Right ventricle myocardium superior (tissue), 1 donor: ENCODE results near the gene GFER. TPM values are rescaled to one million over a fixed set of nuclear protein-coding genes. Genes with fewer than 3 reads are reported as not detected.
"Not testable (repeated sequence)": the region's sequence is repeated elsewhere in the genome, so short reads cannot be mapped to it uniquely, and the experiment has no call there.

Source experiments
- ATAC-seq: fragments of 200-7000 bp; cut with Tn5 transposase; one replicate; pipeline ENCODE4 v1.9.1; 2020; ENCODE audit warnings: mild to moderate bottlenecking; ENCODE audit not compliant: poor library complexity
- DNase-seq: peaks from one replicate; pipeline ENCODE4 v3.0.0-alpha.2; 2020
- intact Hi-C: fragments of 100-400 bp; cut with DNase I; formaldehyde crosslinking; loops from one replicate; pipeline ENCODE4 v1.11.2; 2022
- total RNA-seq: library from RNA; stranded (reverse); fragmentation: NEBNext Ultra II Directional; extraction: Animal tissue kit (Norgen Biotek cat#: 25700); gene quantifications from one replicate; pipeline ENCODE4 v1.2.1, GENCODE V29; 2021
- donor health status: DM: no; HTN: yes; CAD: no; lungs with severe emphysema.

Gene GFER
- total RNA-seq, 1 donor from 2014 or later: 28.3 TPM

GRCh38 chr16:1950047-1950446 is 33.9 kb upstream of the GFER start:
- intact Hi-C loops: no loop called here
- DNase-seq (peak; percentile 47), ATAC-seq (peak; percentile 1)

- ATAC-seq: peak; percentile 61
- intact Hi-C loops: no loop called here
Measured at GRCh38 chr16:1950559-1950958, 33.4 kb upstream of the GFER start.

GRCh38 chr16:1953734-1954133 is 30.3 kb upstream of the GFER start:
- peak; percentile 44 for DNase-seq
- intact Hi-C loops: no loop called here
- ATAC-seq: peak; percentile 7

More at GRCh38 chr16:1950559-1950958, 33.4 kb upstream of the GFER start:
- peak; percentile 61 for DNase-seq

- DNase-seq, intact Hi-C loops, ATAC-seq: not testable (repeated sequence)
Measured at GRCh38 chr16:1957434-1958142, 26.4 kb upstream of the GFER start.

DNA sequence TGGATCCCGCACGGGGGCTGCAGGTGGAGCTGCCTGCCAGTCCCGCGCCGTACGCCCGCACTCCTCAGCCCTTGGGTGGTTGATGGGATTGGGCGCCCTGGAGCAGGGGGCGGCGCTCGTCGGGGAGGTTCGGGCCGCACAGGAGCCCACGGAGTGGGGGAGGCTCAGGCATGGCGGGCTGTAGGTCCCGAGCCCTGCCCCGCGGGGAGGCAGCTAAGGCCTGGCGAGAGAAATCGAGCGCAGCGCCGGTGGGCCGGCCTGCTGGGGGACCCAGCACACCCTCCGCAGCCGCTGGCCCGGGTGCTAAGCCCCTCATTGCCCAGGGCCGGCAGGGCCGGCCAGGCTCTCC is 25.9 kb upstream of the GFER start:
- ATAC-seq, intact Hi-C loops: not testable (repeated sequence)
- peak; percentile 39 for DNase-seq

- intact Hi-C loops: no loop called here
- ATAC-seq (no peak), DNase-seq (peak; percentile 54)
Measured at GRCh38 chr16:1958715-1959268, 25.2 kb upstream of the GFER start.

GRCh38 chr16:1959269-1960039 is 24.5 kb upstream of the GFER start, which contains the start of gene NDUFB10:
Gene NDUFB10 (plus strand): TSS chr16:1959538. CDS start chr16:1959625, 87 bp downstream.
- ATAC-seq (peak; percentile 93), DNase-seq (peak; percentile 97)
- intact Hi-C loops: no loop called here

DNA sequence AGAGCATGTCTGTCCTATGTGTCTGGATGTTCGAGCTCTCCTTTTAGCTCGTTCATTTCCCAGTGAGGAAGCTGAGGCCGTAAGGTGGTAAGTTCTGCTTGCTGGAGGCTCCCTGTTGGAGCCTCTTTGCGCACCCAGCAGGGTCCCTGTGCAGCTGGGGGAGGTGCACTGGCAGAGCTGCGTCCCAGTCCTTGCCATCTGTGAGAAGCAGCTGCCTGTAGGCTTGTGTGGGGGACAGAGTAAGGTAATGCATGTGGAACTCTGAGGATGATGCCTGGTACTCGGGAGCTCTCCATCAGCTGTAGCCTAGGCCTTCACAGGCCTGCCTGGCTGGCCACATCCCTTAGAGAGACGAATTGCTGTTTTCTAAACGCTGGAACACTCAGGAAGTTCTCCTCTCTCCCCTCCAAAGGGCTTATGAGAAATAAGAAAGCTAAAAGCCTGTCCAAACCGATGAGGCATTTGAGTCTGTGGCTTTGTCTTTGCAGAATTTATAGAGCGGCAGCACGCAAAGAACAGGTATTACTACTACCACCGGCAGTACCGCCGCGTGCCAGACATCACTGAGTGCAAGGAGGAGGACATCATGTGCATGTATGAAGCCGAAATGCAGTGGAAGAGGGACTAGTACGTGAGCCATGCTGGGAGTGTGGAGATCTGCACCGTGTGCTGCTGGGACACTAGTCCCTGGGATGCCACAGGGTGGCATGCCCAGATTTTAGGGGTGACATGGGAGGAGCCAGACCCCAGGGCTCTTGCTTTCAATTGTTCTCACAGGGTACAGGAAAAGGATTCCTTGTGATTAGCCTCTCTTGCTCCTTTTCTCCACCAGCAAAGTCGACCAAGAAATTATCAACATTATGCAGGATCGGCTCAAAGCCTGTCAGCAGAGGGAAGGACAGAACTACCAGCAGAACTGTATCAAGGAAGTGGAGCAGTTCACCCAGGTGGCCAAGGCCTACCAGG is 23.0 kb upstream of the GFER start:
- no peak for DNase-seq
- intact Hi-C loops: no loop called here
- ATAC-seq: no peak

DNA sequence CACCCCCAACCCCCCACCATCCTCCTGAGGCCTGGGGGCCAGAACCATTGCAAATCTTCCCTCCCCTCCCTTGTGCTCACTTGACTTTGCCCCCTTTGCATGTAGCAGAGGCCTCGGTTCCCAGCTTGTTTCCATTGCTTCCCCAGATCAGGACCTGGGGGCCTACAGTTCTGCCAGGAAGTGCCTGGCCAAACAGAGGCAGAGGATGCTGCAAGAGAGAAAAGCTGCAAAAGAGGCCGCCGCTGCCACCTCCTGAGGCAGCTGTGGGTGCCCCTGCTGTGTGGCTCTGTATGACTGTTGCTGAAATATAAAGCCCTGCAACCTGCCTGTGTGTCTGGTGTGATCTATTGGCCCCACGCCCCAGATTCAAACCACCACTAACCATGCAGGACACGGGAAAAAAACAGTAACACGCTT is 22.3 kb upstream of the GFER start:
- ATAC-seq (no peak), DNase-seq (no peak)
- intact Hi-C loops: no loop called here

DNA sequence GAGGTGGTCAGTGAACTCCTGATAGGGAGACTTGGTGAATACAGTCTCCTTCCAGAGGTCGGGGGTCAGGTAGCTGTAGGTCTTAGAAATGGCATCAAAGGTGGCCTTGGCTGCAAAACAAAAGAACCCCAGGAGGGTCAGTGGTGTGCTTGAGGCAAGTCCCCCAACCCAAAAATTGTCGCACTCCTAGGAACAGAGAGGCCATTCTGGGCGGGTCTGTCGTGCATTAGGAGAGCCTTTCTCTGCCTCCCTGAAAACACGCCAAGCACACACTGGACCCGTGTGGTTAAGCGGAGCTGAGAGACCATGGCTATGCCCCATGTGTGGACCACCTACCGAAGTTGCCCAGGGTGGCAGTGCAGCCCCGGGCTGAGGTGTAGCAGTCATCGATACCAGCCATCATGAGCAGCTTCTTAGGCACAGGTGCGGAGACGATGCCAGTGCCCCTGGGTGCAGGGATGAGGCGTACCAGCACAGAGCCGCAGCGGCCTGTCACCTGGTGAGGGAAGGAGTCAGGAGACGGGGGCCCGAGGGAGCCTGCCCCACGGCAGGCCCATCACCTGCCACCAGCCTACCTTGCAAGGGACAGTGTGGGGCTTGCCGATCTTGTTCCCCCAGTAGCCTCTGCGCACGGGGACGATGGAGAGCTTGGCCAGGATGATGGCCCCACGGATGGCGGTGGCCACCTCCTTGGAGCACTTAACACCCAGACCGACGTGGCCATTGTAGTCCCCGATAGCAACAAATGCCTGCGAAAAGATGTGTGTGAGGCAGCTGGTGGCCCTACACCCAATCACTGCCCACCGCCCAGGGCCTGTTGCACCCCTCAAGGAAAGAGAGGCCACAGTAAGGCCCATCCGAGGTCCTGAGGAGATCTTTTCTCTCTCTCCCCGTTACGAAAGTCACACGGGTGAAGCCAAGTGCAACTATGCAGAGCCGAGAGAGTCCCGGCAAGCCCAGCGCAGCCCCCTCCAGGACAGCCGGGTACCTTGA is 21.5 kb upstream of the GFER start:
- DNase-seq, intact Hi-C loops, ATAC-seq: not testable (repeated sequence)

- no peak for DNase-seq
- ATAC-seq: peak; percentile 13
- intact Hi-C loops: no loop called here
Measured at GRCh38 chr16:1963806-1964505, 20.0 kb upstream of the GFER start.

DNA sequence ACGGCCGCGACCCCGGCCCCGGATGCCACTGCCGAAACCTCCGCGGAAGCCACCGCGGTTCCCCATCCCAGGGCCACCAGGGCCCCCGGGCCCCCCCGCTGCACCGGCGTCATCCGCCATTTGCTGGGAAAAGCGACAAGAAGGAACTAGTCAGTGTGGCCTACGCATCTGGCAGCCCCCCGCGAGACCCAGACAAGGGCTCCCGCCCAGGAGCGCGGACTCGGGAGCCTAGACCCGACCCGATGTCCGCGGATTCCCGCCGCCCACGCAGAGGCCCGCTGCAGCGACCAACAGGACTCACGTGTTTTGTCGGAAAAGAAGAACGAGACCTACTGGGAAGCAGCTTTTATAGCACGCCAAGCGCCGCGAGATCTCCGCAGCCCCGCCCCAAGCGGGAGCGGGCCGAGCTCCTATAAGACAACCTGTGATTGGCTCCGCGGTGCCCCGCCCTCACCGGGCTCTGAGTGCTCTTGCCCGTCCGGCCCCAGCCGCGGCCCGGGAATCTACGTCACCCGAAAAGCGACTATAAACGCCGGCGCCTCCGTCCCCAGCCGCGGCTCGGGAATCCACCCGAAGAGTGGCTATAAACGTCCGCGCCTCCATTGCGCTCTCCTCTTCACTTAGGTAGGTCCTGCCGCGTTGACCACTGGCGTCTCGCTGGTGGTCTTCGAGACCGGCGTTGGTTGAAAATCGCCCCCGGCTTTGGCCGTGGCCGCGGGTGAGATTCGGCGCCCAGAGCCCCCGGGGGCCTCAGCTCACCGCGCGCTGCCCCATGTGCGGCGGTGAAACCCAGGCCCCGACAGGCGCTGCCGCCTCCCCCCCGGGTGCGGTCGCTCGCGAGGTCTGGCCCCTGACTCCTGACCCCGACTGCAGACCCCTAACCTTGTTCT is 19.2 kb upstream of the GFER start, which contains the start of gene RPS2:
Gene RPS2 (minus strand): TSS at position 321 of the 890 bp plus-strand sequence. CDS start 201 bp downstream, at position 120.
- intact Hi-C loops: no loop called here
- DNase-seq: peak; percentile 100
- peak; percentile 97 for ATAC-seq

GRCh38 chr16:1965396-1966001 is 18.5 kb upstream of the GFER start:
- ATAC-seq (no peak), DNase-seq (no peak)
- intact Hi-C loops: no loop called here

DNA sequence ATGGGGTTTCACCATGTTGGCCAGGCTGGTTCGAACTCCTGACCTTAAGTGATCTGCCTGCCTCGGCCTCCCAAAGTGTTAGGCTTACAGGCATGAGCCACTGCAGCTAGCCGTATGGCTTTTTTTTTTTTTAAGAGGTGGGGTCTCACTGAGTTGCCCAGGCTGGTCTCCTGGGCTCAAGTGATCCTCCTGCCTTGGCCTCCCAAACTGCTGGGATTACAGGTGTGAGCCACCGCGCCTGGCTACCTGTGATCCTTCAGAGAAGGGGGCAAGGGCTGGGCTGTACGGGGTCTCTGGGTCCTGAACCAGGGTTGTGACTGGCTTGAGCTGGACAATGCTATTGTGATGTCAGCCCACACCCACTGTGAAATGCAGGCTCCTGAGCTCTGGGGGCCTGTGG is 17.5 kb upstream of the GFER start, which contains the start of gene RNF151:
Gene RNF151 (plus strand): TSS at position 397 of the 400 bp plus-strand sequence. CDS start 26 bp downstream, outside the sequence.
- intact Hi-C loops: no loop called here
- no peak for DNase-seq
- ATAC-seq: no peak
